ENCODE measurements around the gene TTC4. TPM values are rescaled to one million over a fixed set of nuclear protein-coding genes. Genes with fewer than 3 reads are reported as not detected.

TTC4 gene
- total RNA-seq, 6 experiments from 2014 or later, result 8.1 to 19.2 (median 10.0) TPM

DNA sequence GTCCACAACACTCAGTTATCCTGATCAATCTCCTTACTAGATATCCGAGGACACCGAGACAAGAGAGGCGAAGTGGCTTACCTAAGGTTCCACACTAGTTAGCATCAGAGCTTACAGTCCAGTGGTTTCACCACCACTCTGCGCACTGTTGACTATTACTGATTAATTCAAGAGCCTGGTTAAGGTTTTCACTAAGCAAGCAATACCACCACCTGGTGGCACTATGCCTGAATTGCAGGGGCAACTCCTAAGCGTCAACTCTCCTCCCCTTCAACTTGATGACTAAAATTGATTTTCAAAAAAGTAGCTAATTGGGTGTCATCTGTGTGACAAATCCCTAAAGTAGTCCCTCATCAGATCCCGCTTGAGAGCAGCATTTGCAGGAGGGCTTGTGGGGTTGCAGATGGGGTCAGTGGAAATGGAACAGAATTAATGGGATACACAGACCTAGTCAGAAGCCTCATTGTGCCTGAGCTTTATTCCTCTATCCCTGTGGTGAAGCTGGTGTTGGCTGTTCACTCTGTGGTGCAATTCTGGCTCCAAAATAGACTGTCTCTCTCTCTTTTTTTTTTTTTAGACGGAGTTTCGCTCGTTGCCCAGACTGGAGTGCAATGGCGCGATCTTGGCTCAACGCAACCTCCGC is 76.3 kb downstream of the TTC4 start:
- no peak overlapping the region for H3K27ac ChIP-seq
- no peak for TF ChIP-seq POLR2A (IDR thresholded peaks at IDR 0.05)
- TF ChIP-seq, protein P1, sequence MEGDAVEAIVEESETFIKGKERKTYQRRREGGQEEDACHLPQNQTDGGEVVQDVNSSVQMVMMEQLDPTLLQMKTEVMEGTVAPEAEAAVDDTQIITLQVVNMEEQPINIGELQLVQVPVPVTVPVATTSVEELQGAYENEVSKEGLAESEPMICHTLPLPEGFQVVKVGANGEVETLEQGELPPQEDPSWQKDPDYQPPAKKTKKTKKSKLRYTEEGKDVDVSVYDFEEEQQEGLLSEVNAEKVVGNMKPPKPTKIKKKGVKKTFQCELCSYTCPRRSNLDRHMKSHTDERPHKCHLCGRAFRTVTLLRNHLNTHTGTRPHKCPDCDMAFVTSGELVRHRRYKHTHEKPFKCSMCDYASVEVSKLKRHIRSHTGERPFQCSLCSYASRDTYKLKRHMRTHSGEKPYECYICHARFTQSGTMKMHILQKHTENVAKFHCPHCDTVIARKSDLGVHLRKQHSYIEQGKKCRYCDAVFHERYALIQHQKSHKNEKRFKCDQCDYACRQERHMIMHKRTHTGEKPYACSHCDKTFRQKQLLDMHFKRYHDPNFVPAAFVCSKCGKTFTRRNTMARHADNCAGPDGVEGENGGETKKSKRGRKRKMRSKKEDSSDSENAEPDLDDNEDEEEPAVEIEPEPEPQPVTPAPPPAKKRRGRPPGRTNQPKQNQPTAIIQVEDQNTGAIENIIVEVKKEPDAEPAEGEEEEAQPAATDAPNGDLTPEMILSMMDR (IDR thresholded peaks at IDR 0.05), result peak; percentile 32 to 61 (median 44)
- H3K4me3 ChIP-seq, result no peak overlapping the region
- no peaks in the 10 kb centered on the region for H3K36me3 ChIP-seq
- no peaks in the 10 kb centered on the region for H3K27me3 ChIP-seq
- intact Hi-C loops (cut with DNase I), result no loop called here
- DNase-seq (no peak), ATAC-seq (no peak)
- H3K9me3 ChIP-seq, result no peaks in the 10 kb centered on the region
- H3K4me1 ChIP-seq, result peaks cover 0 to 12% (median 0%) of the 10 kb centered on the region in 4 donors
- 100% methylated on average over 4 of the region's 13 CpGs for WGBS (ENCODE audit: insufficient coverage, low coverage, low lambda C conversion rate, missing lambda C conversion rate)

Other genes with a start within 250 kb of the TTC4 start
- 1 to 10 TPM in 2 of 6 experiments, under 1 TPM in 4; 0.50 to 1.3 (median 0.84) TPM for gene ACOT11, start 167.6 kb upstream of the TTC4 start, total RNA-seq
- gene FAM151A, start 92.3 kb upstream of the TTC4 start, total RNA-seq, result 10 to 100 TPM in 2 of 6 experiments, 1 to 10 TPM in 2, under 1 TPM in 2; 0.12 to 72.9 (median 5.2) TPM
- 1 to 10 TPM in 3 of 6 experiments, under 1 TPM in 3; 0.37 to 3.1 (median 1.2) TPM for gene MROH7, start 74.1 kb upstream of the TTC4 start, total RNA-seq
- 1 to 10 TPM; 3.2 to 5.4 (median 4.0) TPM for gene PARS2, start 48.7 kb downstream of the TTC4 start, total RNA-seq
- 1 to 10 TPM; 2.7 to 8.9 (median 4.7) TPM for gene TTC22, start 85.5 kb downstream of the TTC4 start, total RNA-seq
- 1,000 to 10,000 TPM in 1 of 6 experiments, 100 to 1,000 TPM in 5; 319 to 1,976 (median 596) TPM for gene DHCR24, start 171.3 kb downstream of the TTC4 start, total RNA-seq